ENCODE results near the gene RIMBP2. TPM values are rescaled to one million over a fixed set of nuclear protein-coding genes. Genes with fewer than 3 reads are reported as not detected.

RIMBP2 gene
- polyA plus RNA-seq, 1 of the 3 experiments (the other 2 are of a cell fraction) = 0.90 TPM

DNA sequence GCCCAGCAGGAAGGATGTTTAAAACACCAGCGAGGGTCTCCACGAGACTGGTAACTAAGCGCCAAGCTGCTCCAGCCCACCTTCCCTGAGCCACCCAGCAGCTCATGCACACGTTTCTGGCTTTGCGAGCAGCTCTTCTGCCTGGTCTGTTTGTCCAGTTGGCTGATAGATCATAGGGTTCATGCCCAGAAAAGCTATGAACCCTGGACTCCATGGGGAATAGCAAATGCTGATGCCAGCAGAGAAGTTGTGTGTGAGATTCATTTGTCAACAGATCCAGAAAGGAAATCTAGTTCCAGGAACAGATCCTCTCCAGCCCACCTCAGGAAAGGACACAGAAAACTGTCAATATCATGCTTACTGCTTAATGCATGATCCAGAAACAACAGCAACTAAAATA lies 28.2 kb upstream of the RIMBP2 start:
- Histone ChIP-seq H3K27ac (ENCODE audit: low read depth in 2 of 2, low read length in 1 of 2) (no peak overlapping the region), H3K9ac (no peak overlapping the region), H2AFZ (ENCODE audit: low read depth) (no peak overlapping the region), H3F3A (replicated peaks; ENCODE audit: insufficient read depth) (no peaks in the 10 kb centered on the region), H3K36me3 (replicated peaks in 1 of 2; ENCODE audit: control insufficient read depth in 1 of 2, insufficient read depth in 2 of 2, low read length in 1 of 2) (no peaks in the 10 kb centered on the region), H4K20me1 (ENCODE audit: insufficient read depth) (no peaks in the 10 kb centered on the region), H3K27me3 (ENCODE audit: insufficient read depth) (no peaks in the 10 kb centered on the region), H3K4me2 (no peak overlapping the region), H3K9me3 (no peaks in the 10 kb centered on the region), H3K4me3 (ENCODE audit: low read depth in 2 of 2, low read length in 1 of 2) (no peak overlapping the region), H3K79me2 (ENCODE audit: insufficient read depth) (no peaks in the 10 kb centered on the region), H3K9me2 (no peaks in the 10 kb centered on the region), H3K4me1 (ENCODE audit: control insufficient read depth in 1 of 2, insufficient read depth in 2 of 2, low read depth in 1 of 2, low read length in 1 of 2) (peaks cover 0 to 9% of the 10 kb centered on the region in 2 experiments; a peak in 1 of 4 replicates)
- WGBS (ENCODE audit: low lambda C conversion rate) = 40% methylated on average over 2 of the region's 5 CpGs
- DNase-seq = no peak
- TF ChIP-seq JUND (IDR thresholded peaks at IDR 0.05) (no peak), RFX5 (IDR thresholded peaks at IDR 0.05; ENCODE audit: low read length) (no peak), POLR2AphosphoS5 (IDR thresholded peaks at IDR 0.05; ENCODE audit: low read depth, low read length) (no peak)
- TF ChIP-seq, protein P1, sequence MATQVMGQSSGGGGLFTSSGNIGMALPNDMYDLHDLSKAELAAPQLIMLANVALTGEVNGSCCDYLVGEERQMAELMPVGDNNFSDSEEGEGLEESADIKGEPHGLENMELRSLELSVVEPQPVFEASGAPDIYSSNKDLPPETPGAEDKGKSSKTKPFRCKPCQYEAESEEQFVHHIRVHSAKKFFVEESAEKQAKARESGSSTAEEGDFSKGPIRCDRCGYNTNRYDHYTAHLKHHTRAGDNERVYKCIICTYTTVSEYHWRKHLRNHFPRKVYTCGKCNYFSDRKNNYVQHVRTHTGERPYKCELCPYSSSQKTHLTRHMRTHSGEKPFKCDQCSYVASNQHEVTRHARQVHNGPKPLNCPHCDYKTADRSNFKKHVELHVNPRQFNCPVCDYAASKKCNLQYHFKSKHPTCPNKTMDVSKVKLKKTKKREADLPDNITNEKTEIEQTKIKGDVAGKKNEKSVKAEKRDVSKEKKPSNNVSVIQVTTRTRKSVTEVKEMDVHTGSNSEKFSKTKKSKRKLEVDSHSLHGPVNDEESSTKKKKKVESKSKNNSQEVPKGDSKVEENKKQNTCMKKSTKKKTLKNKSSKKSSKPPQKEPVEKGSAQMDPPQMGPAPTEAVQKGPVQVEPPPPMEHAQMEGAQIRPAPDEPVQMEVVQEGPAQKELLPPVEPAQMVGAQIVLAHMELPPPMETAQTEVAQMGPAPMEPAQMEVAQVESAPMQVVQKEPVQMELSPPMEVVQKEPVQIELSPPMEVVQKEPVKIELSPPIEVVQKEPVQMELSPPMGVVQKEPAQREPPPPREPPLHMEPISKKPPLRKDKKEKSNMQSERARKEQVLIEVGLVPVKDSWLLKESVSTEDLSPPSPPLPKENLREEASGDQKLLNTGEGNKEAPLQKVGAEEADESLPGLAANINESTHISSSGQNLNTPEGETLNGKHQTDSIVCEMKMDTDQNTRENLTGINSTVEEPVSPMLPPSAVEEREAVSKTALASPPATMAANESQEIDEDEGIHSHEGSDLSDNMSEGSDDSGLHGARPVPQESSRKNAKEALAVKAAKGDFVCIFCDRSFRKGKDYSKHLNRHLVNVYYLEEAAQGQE (IDR thresholded peaks at IDR 0.05; ENCODE audit: low read depth, low read length) = no peak
- TF ChIP-seq, protein P2, sequence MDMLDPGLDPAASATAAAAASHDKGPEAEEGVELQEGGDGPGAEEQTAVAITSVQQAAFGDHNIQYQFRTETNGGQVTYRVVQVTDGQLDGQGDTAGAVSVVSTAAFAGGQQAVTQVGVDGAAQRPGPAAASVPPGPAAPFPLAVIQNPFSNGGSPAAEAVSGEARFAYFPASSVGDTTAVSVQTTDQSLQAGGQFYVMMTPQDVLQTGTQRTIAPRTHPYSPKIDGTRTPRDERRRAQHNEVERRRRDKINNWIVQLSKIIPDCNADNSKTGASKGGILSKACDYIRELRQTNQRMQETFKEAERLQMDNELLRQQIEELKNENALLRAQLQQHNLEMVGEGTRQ (IDR thresholded peaks at IDR 0.05; ENCODE audit: borderline replicate concordance, low read depth, low read length) = no peak
- ChIA-PET CTCF (interaction anchor here (1.0 to 1.6 kb wide), 2 partner anchors 8 to 172 kb away, joined by 6 read pairs; no protein-coding TSS in a partner anchor), POLR2A (no interaction called here)

DNA sequence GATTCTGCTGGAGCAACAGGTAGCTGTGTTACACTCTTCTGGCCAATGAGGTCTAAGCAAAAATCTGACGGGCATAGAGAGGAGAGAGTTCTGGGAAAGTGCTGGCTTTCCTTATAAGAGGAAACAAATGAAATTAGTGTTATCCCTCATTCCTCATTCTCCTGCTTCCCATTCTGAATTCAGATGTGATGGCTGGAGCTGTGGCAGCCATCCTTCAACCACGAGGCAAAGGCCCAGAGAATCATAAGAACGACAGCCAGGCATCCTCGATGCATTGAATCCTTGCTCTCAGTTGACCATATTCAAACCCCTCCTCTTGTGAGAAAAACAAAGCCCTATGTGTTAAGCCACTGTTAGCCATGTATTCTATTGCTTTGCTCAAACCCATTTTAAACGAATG lies 27.5 kb upstream of the RIMBP2 start:
- whole genome bisulfite sequencing (ENCODE audit: low lambda C conversion rate) = 38% methylated on average over 5 of the region's 5 CpGs
- H3K9ac ChIP-seq = no peak overlapping the region
- no peaks in the 10 kb centered on the region for H3K9me3 ChIP-seq
- H3K4me1 ChIP-seq (ENCODE audit: control insufficient read depth in 1 of 2, insufficient read depth in 2 of 2, low read depth in 1 of 2, low read length in 1 of 2) = peaks cover 0 to 7% of the 10 kb centered on the region in 2 experiments; a peak in 1 of 4 replicates
- DNase-seq = no peak
- H3F3A ChIP-seq (replicated peaks; ENCODE audit: insufficient read depth) = no peaks in the 10 kb centered on the region
- H3K79me2 ChIP-seq (ENCODE audit: insufficient read depth) = no peaks in the 10 kb centered on the region
- H3K9me2 ChIP-seq = no peaks in the 10 kb centered on the region
- no peak overlapping the region for H2AFZ ChIP-seq (ENCODE audit: low read depth)
- ChIA-PET CTCF (interaction anchor here (1.0 to 1.6 kb wide), 2 partner anchors 9 to 171 kb away, joined by 6 read pairs; no protein-coding TSS in a partner anchor), POLR2A (no interaction called here)
- no peak overlapping the region for H3K27ac ChIP-seq (ENCODE audit: low read depth in 2 of 2, low read length in 1 of 2)
- no peak overlapping the region for H3K4me3 ChIP-seq (ENCODE audit: low read depth in 2 of 2, low read length in 1 of 2)
- no peaks in the 10 kb centered on the region for H4K20me1 ChIP-seq (ENCODE audit: insufficient read depth)
- no peak overlapping the region for H3K4me2 ChIP-seq
- H3K36me3 ChIP-seq (replicated peaks in 1 of 2; ENCODE audit: control insufficient read depth in 1 of 2, insufficient read depth in 2 of 2, low read length in 1 of 2) = no peaks in the 10 kb centered on the region
- H3K27me3 ChIP-seq (ENCODE audit: insufficient read depth) = no peaks in the 10 kb centered on the region
- no peak for TF ChIP-seq SIN3A (IDR thresholded peaks at IDR 0.05; ENCODE audit: borderline replicate concordance, low read depth, low read length)
- no peak for TF ChIP-seq RFX5 (IDR thresholded peaks at IDR 0.05; ENCODE audit: low read length)
- TF ChIP-seq, protein P2 (IDR thresholded peaks at IDR 0.05; ENCODE audit: borderline replicate concordance, low read depth, low read length) = no peak
- TF ChIP-seq, protein P3, sequence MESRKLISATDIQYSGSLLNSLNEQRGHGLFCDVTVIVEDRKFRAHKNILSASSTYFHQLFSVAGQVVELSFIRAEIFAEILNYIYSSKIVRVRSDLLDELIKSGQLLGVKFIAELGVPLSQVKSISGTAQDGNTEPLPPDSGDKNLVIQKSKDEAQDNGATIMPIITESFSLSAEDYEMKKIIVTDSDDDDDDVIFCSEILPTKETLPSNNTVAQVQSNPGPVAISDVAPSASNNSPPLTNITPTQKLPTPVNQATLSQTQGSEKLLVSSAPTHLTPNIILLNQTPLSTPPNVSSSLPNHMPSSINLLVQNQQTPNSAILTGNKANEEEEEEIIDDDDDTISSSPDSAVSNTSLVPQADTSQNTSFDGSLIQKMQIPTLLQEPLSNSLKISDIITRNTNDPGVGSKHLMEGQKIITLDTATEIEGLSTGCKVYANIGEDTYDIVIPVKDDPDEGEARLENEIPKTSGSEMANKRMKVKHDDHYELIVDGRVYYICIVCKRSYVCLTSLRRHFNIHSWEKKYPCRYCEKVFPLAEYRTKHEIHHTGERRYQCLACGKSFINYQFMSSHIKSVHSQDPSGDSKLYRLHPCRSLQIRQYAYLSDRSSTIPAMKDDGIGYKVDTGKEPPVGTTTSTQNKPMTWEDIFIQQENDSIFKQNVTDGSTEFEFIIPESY (IDR thresholded peaks at IDR 0.05; ENCODE audit: borderline replicate concordance, low read depth) = no peak
- TF ChIP-seq JUND (IDR thresholded peaks at IDR 0.05) = no peak
- TF ChIP-seq FOXM1 (IDR thresholded peaks at IDR 0.05; ENCODE audit: low read depth) = no peak
- TF ChIP-seq RXRA (IDR thresholded peaks at IDR 0.05; ENCODE audit: borderline replicate concordance, low read depth) = no peak
- TF ChIP-seq, protein P4, sequence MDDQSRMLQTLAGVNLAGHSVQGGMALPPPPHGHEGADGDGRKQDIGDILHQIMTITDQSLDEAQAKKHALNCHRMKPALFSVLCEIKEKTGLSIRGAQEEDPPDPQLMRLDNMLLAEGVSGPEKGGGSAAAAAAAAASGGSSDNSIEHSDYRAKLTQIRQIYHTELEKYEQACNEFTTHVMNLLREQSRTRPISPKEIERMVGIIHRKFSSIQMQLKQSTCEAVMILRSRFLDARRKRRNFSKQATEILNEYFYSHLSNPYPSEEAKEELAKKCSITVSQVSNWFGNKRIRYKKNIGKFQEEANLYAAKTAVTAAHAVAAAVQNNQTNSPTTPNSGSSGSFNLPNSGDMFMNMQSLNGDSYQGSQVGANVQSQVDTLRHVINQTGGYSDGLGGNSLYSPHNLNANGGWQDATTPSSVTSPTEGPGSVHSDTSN (IDR thresholded peaks at IDR 0.05) = no peak
- no peak for TF ChIP-seq TEAD4 (IDR thresholded peaks at IDR 0.05; ENCODE audit: borderline replicate concordance, insufficient read depth)
- TF ChIP-seq EP300 (IDR thresholded peaks at IDR 0.05; ENCODE audit: borderline replicate concordance in 1 of 2, low read depth in 1 of 2, low read length in 1 of 2) = no peak
- TF ChIP-seq POLR2AphosphoS5 (IDR thresholded peaks at IDR 0.05; ENCODE audit: low read depth, low read length) = no peak
- TF ChIP-seq, protein P1 (IDR thresholded peaks at IDR 0.05; ENCODE audit: low read depth, low read length) = no peak

Data from SK-N-SH (cell line).